Common myeloid progenitor, CD34-positive (primary cell): ENCODE measurements around the gene MEAF6.
"Not testable (repeated sequence)": the region's sequence is repeated elsewhere in the genome, so short reads cannot be mapped to it uniquely, and the experiment has no call there.

Source experiments
- CTCF ChIA-PET: fragments of 350-600 bp; sonication (Branson Sonifier 250); formaldehyde crosslinking; loops from one replicate; lab custom pipeline; 2021; ENCODE audit warnings: antibody characterized with exemption; lab: Charles Lee
- POLR2A ChIA-PET: fragments of 350-600 bp; sonication (Branson Sonifier 250); formaldehyde crosslinking; loops from one replicate; lab custom pipeline; 2021; ENCODE audit warnings: antibody characterized with exemption; lab: Charles Lee
- DNase-seq, 3 donors: peaks; one replicate each; pipeline versions ENCODE4 v3.0.0 to v3.0.0-alpha.2; 2013
- H3K27ac ChIP-seq, 2 experiments: 1 replicate in 1 of 2; 2 replicates in 1 of 2; pipeline ENCODE4 v1.7.0; 2013; ENCODE audit warnings: inconsistent platforms in 2 of 2, low read length in 2 of 2, mild to moderate bottlenecking in 2 of 2, low read depth in 1 of 2, moderate library complexity in 1 of 2; ENCODE audit not compliant: severe bottlenecking in 2 of 2, insufficient read depth in 1 of 2, poor library complexity in 1 of 2
- H3K27me3 ChIP-seq, 5 experiments: replicated peaks in 2 of 5; 1 replicate in 3 of 5; 2 replicates in 2 of 5; pipeline versions ENCODE4 v1.6.1 to v1.7.0; 2013; ENCODE audit warnings: low read length in 4 of 5, mild to moderate bottlenecking in 2 of 5, moderate library complexity in 2 of 5, inconsistent platforms in 1 of 5; ENCODE audit not compliant: insufficient read depth in 5 of 5, control insufficient read depth in 4 of 5
- H3K36me3 ChIP-seq, 4 experiments: 1 replicate in 2 of 4; 2 replicates in 2 of 4; pipeline versions ENCODE4 v1.6.1 to v1.7.0; 2013; ENCODE audit warnings: low read length in 3 of 4, control low read depth in 1 of 4, mild to moderate bottlenecking in 1 of 4; ENCODE audit not compliant: control insufficient read depth in 4 of 4, insufficient read depth in 4 of 4
- H3K4me1 ChIP-seq, 4 experiments: 1 replicate in 3 of 4; 2 replicates in 1 of 4; pipeline versions ENCODE4 v1.6.1 to v1.7.1; 2013; ENCODE audit warnings: low read length in 3 of 4, mild to moderate bottlenecking in 3 of 4, control low read depth in 1 of 4, inconsistent platforms in 1 of 4, moderate library complexity in 1 of 4; ENCODE audit not compliant: control insufficient read depth in 4 of 4, insufficient read depth in 4 of 4; ENCODE audit errors: control extremely low read depth in 1 of 4
- H3K4me3 ChIP-seq, 7 experiments: 1 replicate in 4 of 7; 2 replicates in 3 of 7; pipeline versions ENCODE4 v1.5.1 to v1.7.0; 2013; ENCODE audit warnings: mild to moderate bottlenecking in 7 of 7, low read length in 6 of 7, moderate library complexity in 6 of 7, inconsistent platforms in 2 of 7, low read depth in 2 of 7, control low read depth in 1 of 7; ENCODE audit not compliant: insufficient read depth in 4 of 7, control insufficient read depth in 1 of 7; ENCODE audit errors: extremely low read depth in 1 of 7
- H3K9me3 ChIP-seq, 5 experiments: 1 replicate in 4 of 5; 2 replicates in 1 of 5; pipeline versions ENCODE4 v1.6.1 to v1.7.1; 2013; ENCODE audit warnings: low read length in 4 of 5, mild to moderate bottlenecking in 2 of 5, inconsistent platforms in 1 of 5, low read depth in 1 of 5, moderate library complexity in 1 of 5; ENCODE audit not compliant: control insufficient read depth in 4 of 5, insufficient read depth in 2 of 5; ENCODE audit errors: control extremely low read depth in 1 of 5
- WGBS: methylation state at CpG from one replicate; pipeline ENCODE4 v1.1.5; 2013; ENCODE audit not compliant: insufficient coverage; 5-methylcytosine and 5-hydroxymethylcytosine counted together

The MEAF6 gene

GRCh38 chr1:37532418-37533156 lies 18.0 kb upstream of the MEAF6 start:
- 100% methylated on average over 4 of the region's 4 CpGs for WGBS
- peaks cover 5 to 24% (median 16%) of the 10 kb centered on the region in 4 experiments for H3K36me3 ChIP-seq
- POLR2A ChIA-PET = interaction anchor here (0.6 kb wide), 1 partner anchor 58 kb away, joined by 3 read pairs; no protein-coding TSS in a partner anchor
- H3K27me3 ChIP-seq, H3K9me3 ChIP-seq, H3K27ac ChIP-seq, H3K4me1 ChIP-seq, H3K4me3 ChIP-seq, DNase-seq: not testable (repeated sequence)
- CTCF ChIA-PET = interaction anchor here (1.1 kb wide), 1 partner anchor 17 kb away, joined by 3 read pairs; no protein-coding TSS in a partner anchor

- H3K9me3 ChIP-seq, DNase-seq, H3K4me1 ChIP-seq, H3K27me3 ChIP-seq, H3K36me3 ChIP-seq, H3K4me3 ChIP-seq, POLR2A ChIA-PET, H3K27ac ChIP-seq: not testable (repeated sequence)
- CTCF ChIA-PET = interaction anchor here (1.2 to 1.5 kb wide), 2 partner anchors 15 to 21 kb away, joined by 3 read pairs; partner anchors contain the start of gene MEAF6
- no CpG with 5 or more reads among the region's 1 CpG for WGBS
Measured at GRCh38 chr1:37529888-37530287, 15.3 kb upstream of the MEAF6 start.

GRCh38 chr1:37519613-37520012 lies 5.0 kb upstream of the MEAF6 start:
- no peak overlapping the region for H3K4me3 ChIP-seq
- CTCF ChIA-PET = no interaction called here
- H3K9me3 ChIP-seq = peaks cover 0 to 4% (median 0%) of the 10 kb centered on the region in 5 experiments
- peak in 1 of 3 donors; percentile 19 for DNase-seq
- peaks cover 3 to 11% (median 7%) of the 10 kb centered on the region in 4 experiments for H3K4me1 ChIP-seq
- no peaks in the 10 kb centered on the region for H3K27me3 ChIP-seq
- H3K27ac ChIP-seq = no peak overlapping the region
- H3K36me3 ChIP-seq = no peaks in the 10 kb centered on the region
- POLR2A ChIA-PET = no interaction called here

- peaks cover 4 to 12% (median 7%) of the 10 kb centered on the region in 4 experiments for H3K4me1 ChIP-seq
- H3K9me3 ChIP-seq, POLR2A ChIA-PET, H3K4me3 ChIP-seq, H3K36me3 ChIP-seq, H3K27me3 ChIP-seq, H3K27ac ChIP-seq, CTCF ChIA-PET: not testable (repeated sequence)
- 74% methylated on average over 9 of the region's 15 CpGs for WGBS
- peak in 1 of 3 donors; percentile 8 for DNase-seq
Measured at GRCh38 chr1:37518929-37519328, 4.4 kb upstream of the MEAF6 start.

GRCh38 chr1:37518241-37518640 lies 3.7 kb upstream of the MEAF6 start:
- ChIA-PET CTCF (interaction anchor here (1.5 kb wide), 1 partner anchor 31 kb away, joined by 3 read pairs; no protein-coding TSS in a partner anchor), POLR2A (interaction anchor here (0.6 kb wide), 1 partner anchor 14 kb away, joined by 3 read pairs; no protein-coding TSS in a partner anchor)
- H3K4me3 ChIP-seq, H3K36me3 ChIP-seq, H3K27me3 ChIP-seq, H3K27ac ChIP-seq, H3K9me3 ChIP-seq, DNase-seq: not testable (repeated sequence)
- WGBS = 100% methylated on average over 5 of the region's 31 CpGs
- peaks cover 9 to 19% (median 13%) of the 10 kb centered on the region in 4 experiments for H3K4me1 ChIP-seq

- H3K4me3 ChIP-seq = no peak overlapping the region
- no peaks in the 10 kb centered on the region for H3K9me3 ChIP-seq
- DNase-seq = no peak
- H3K27me3 ChIP-seq = no peaks in the 10 kb centered on the region
- ChIA-PET CTCF (interaction anchor here (1.5 kb wide), 1 partner anchor 30 kb away, joined by 3 read pairs; no protein-coding TSS in a partner anchor), POLR2A (interaction anchor here (0.6 kb wide), 1 partner anchor 14 kb away, joined by 3 read pairs; no protein-coding TSS in a partner anchor)
- peaks cover 11 to 21% (median 15%) of the 10 kb centered on the region in 4 experiments for H3K4me1 ChIP-seq
- peaks cover 0 to 4% (median 1%) of the 10 kb centered on the region in 4 experiments for H3K36me3 ChIP-seq
- H3K27ac ChIP-seq = no peak overlapping the region
- WGBS = 100% methylated on average over 1 of the region's 1 CpG
Measured at GRCh38 chr1:37517569-37517968, 3.0 kb upstream of the MEAF6 start.
